Suprapubic skin (tissue), 4 donors: ENCODE measurements around the gene KIF16B. TPM values are rescaled to one million over a fixed set of nuclear protein-coding genes. Genes with fewer than 3 reads are reported as not detected.

Experiments used
- DNase-seq, 2 donors: peaks; one replicate each; pipeline ENCODE4 v3.0.0-alpha.2; 2019; ENCODE audit warnings: low spot score in 2 of 2
- H3K27ac ChIP-seq: fragments of 200-600 bp; sonication (generic); one replicate; pipeline ENCODE4 v1.5.1; 2019
- H3K27me3 ChIP-seq: fragments of 200-600 bp; sonication (generic); one replicate; pipeline ENCODE4 v1.5.1; 2019
- H3K36me3 ChIP-seq: fragments of 200-600 bp; sonication (generic); one replicate; pipeline ENCODE4 v1.5.1; 2019
- H3K4me1 ChIP-seq: fragments of 200-600 bp; sonication (generic); one replicate; pipeline ENCODE4 v1.5.1; 2019
- H3K4me3 ChIP-seq: fragments of 200-600 bp; sonication (generic); one replicate; pipeline ENCODE4 v1.5.1; 2019; ENCODE audit warnings: mild to moderate bottlenecking
- H3K9me3 ChIP-seq: fragments of 200-600 bp; sonication (generic); one replicate; pipeline ENCODE4 v1.5.1; 2019
- EP300 ChIP-seq: sonication (generic); formaldehyde crosslinking; IDR thresholded peaks from one replicate; pipeline ENCODE4 v1.6.1; 2017; ENCODE audit warnings: antibody characterized with exemption
- POLR2A ChIP-seq, 2 donors: fragments of 450-650 bp; IDR thresholded peaks; one replicate each; pipeline ENCODE4 v1.6.1; 2017; ENCODE audit warnings: antibody characterized with exemption in 2 of 2, mild to moderate bottlenecking in 2 of 2, moderate library complexity in 2 of 2
- POLR2AphosphoS5 ChIP-seq, 3 donors: sonication (generic); formaldehyde crosslinking; IDR thresholded peaks; one replicate each; pipeline ENCODE4 v1.6.1; 2017; ENCODE audit warnings: antibody characterized with exemption in 3 of 3
- WGBS: methylation state at CpG from one replicate; pipeline ENCODE4 v1.1.5; 2018; 5-methylcytosine and 5-hydroxymethylcytosine counted together
- total RNA-seq, 4 donors: library from RNA; depleted of rRNA; stranded (reverse); fragments of >200 nt; gene quantifications; one replicate each; pipeline ENCODE4 v1.1.0, GENCODE V29; 2016
- TF ChIP-seq, protein P1 (sequence below), 2 donors: fragments of 200-600 bp in 1 of 2; fragments of 450-650 bp in 1 of 2; sonication (generic) in 1 of 2; IDR thresholded peaks; one replicate each; pipeline ENCODE4 v1.5.1; 2016 to 2019; ENCODE audit warnings: antibody characterized with exemption in 2 of 2, mild to moderate bottlenecking in 1 of 2, moderate library complexity in 1 of 2

The KIF16B gene
- total RNA-seq, 4 donors from 2014 or later = 23.7 to 64.0 (median 38.2) TPM

DNA sequence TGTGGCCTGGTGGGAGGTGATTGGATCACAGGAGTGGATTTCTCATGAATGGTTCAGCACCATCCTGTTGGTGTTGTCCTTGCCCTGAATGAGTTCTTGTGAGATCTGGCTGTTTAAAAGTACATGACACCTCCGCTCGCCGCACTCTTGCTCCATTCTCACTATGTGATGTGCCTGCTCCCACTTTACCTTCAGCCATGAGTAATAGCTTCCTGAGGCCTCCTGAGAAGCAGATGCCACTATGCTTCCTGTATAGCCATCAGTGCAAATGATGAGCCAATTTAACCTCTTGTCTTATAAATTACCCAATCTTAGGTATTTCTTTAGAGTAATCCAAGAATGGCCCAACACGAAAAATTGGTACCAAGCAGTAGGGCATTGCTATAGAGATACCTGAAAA, 34.5 kb downstream of the KIF16B start:
- Histone ChIP-seq H3K27ac (no peak overlapping the region), H3K4me3 (no peak overlapping the region), H3K4me1 (peaks cover 5% of the 10 kb centered on the region), H3K36me3 (no peaks in the 10 kb centered on the region), H3K9me3 (no peaks in the 10 kb centered on the region), H3K27me3 (no peaks in the 10 kb centered on the region)
- DNase-seq = no peak
- WGBS = 95% methylated on average over 4 of the region's 4 CpGs
- TF ChIP-seq, protein P1, sequence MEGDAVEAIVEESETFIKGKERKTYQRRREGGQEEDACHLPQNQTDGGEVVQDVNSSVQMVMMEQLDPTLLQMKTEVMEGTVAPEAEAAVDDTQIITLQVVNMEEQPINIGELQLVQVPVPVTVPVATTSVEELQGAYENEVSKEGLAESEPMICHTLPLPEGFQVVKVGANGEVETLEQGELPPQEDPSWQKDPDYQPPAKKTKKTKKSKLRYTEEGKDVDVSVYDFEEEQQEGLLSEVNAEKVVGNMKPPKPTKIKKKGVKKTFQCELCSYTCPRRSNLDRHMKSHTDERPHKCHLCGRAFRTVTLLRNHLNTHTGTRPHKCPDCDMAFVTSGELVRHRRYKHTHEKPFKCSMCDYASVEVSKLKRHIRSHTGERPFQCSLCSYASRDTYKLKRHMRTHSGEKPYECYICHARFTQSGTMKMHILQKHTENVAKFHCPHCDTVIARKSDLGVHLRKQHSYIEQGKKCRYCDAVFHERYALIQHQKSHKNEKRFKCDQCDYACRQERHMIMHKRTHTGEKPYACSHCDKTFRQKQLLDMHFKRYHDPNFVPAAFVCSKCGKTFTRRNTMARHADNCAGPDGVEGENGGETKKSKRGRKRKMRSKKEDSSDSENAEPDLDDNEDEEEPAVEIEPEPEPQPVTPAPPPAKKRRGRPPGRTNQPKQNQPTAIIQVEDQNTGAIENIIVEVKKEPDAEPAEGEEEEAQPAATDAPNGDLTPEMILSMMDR (IDR thresholded peaks at IDR 0.05) = no peak
- no peak for TF ChIP-seq POLR2AphosphoS5 (IDR thresholded peaks at IDR 0.05)

DNA sequence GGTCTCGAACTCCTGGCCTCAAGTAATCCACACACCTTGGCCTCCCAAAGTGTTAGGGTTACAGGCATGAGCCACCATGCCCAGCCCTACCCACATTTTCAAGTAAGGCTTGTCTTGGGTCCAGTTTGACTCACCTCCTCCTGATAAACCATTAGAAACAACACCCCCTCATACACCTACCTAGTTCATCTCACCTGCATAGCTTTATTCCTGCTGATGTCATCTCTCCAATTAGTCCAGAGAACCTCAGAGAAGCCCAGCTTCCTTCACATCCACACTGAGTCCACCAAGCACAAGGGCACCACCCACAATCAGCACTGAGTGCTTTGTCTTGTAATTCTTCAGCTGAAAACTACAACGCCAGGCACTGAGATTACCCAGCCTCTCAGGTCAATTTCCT, 35.3 kb downstream of the KIF16B start:
- peaks cover 5% of the 10 kb centered on the region for H3K4me1 ChIP-seq
- no peak overlapping the region for H3K27ac ChIP-seq
- 91% methylated on average over 2 of the region's 2 CpGs for WGBS
- no peak for DNase-seq
- H3K27me3 ChIP-seq = no peaks in the 10 kb centered on the region
- no peaks in the 10 kb centered on the region for H3K9me3 ChIP-seq
- no peak overlapping the region for H3K4me3 ChIP-seq
- TF ChIP-seq, protein P1 (IDR thresholded peaks at IDR 0.05) = no peak
- no peak for TF ChIP-seq POLR2AphosphoS5 (IDR thresholded peaks at IDR 0.05)
- no peak for TF ChIP-seq EP300
- no peaks in the 10 kb centered on the region for H3K36me3 ChIP-seq

DNA sequence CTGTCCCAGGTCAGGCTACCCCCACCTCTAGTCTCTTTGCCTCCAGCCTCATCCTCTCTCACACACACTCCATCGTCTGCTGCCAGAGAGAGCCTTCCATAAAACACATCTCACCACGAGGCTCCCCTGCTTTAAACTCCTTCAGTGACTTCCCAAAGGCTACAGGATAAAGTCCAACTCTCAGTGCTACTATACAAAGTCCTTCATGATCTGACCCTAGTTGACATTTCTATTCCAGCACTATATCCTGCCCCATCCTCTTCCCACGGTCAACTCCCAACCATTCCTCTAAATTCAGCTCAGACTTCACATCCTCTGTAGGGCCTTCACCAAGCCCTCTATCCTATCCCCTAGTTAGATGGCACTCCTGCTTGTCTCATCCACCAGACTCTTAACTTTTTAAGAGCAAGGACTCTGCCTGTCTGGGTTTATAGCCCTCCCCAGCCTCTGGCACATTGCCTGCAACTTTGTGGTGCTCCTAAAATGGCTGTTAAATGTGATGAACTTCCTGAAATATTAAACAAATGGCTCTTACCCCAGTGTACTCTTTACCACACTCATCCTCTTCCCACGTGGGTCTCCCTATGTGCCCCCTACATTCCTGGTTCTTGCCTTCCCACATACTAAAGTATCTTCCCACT, 36.1 kb downstream of the KIF16B start:
- no peaks in the 10 kb centered on the region for H3K9me3 ChIP-seq

DNA sequence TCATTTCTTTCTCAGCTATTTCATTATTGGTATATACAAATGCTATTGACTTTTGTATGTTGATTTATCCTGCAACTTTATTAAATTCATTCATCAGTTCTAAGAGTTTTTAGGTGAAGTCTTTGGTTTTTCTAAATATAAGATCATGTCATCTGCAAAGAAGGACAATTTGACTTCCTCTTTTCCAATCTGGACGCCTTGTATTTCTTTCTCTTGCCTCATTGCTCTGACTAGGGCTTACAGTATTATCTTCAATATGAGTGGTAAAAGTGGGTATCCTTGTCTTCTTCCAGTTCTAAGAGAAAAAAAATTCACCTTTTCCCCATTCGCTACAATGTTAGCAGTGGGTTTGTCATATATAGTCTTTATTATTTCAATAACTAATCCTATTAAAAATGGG, 38.0 kb downstream of the KIF16B start:
- H3K4me1 ChIP-seq = peaks cover 4% of the 10 kb centered on the region
- TF ChIP-seq, protein P1 (IDR thresholded peaks at IDR 0.05) = no peak
- TF ChIP-seq POLR2AphosphoS5 (IDR thresholded peaks at IDR 0.05) (no peak), EP300 (no peak)
- no peaks in the 10 kb centered on the region for H3K9me3 ChIP-seq
- 91% methylated on average over 2 of the region's 2 CpGs for WGBS
- DNase-seq = no peak
- H3K36me3 ChIP-seq = no peaks in the 10 kb centered on the region
- H3K27ac ChIP-seq = no peak overlapping the region
- no peak overlapping the region for H3K4me3 ChIP-seq
- H3K27me3 ChIP-seq = no peaks in the 10 kb centered on the region

More for the DNA sequence above, 36.1 kb downstream of the KIF16B start:
- Histone ChIP-seq H3K4me1 (peaks cover 5% of the 10 kb centered on the region), H3K27ac (no peak overlapping the region), H3K27me3 (no peaks in the 10 kb centered on the region), H3K36me3 (no peaks in the 10 kb centered on the region), H3K4me3 (no peak overlapping the region)
- 89% methylated on average over 4 of the region's 4 CpGs for WGBS
- no peak for DNase-seq
- no peak for TF ChIP-seq POLR2AphosphoS5 (IDR thresholded peaks at IDR 0.05)
- TF ChIP-seq, protein P1 (IDR thresholded peaks at IDR 0.05) = no peak

DNA sequence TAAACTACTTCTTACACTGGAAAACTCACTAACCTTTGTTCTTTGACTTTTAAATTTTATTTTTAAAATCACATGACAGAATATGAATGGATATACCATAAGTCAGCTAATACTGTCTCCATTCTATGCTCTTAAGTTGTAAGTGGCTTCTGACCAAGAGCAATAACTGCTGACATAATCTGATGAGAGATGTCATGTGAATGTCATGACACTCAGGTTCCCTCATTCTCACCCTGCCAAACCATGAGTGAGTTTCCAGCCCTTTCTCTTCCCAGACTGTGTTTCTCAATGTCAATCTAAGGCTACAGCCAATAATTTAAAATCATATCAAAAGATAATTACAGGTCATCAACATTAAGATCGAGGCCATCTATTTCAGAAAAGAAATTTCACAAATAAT, 39.7 kb downstream of the KIF16B start:
- Histone ChIP-seq H3K9me3 (no peaks in the 10 kb centered on the region), H3K27me3 (no peaks in the 10 kb centered on the region), H3K4me1 (peaks cover 7% of the 10 kb centered on the region), H3K27ac (no peak overlapping the region), H3K4me3 (no peak overlapping the region), H3K36me3 (no peaks in the 10 kb centered on the region)
- DNase-seq = no peak
- 93% methylated on average over 1 of the region's 1 CpG for WGBS
- TF ChIP-seq EP300 (no peak), POLR2A (IDR thresholded peaks at IDR 0.05) (no peak), POLR2AphosphoS5 (IDR thresholded peaks at IDR 0.05) (no peak)
- TF ChIP-seq, protein P1 (IDR thresholded peaks at IDR 0.05) = no peak
